Measurements from ENCODE around the gene GNPTAB. TPM values are rescaled to one million over a fixed set of nuclear protein-coding genes. Genes with fewer than 3 reads are reported as not detected.

GNPTAB gene
- total RNA-seq, 4 donors from 2014 or later, result 26.5 to 40.8 (median 36.6) TPM

DNA sequence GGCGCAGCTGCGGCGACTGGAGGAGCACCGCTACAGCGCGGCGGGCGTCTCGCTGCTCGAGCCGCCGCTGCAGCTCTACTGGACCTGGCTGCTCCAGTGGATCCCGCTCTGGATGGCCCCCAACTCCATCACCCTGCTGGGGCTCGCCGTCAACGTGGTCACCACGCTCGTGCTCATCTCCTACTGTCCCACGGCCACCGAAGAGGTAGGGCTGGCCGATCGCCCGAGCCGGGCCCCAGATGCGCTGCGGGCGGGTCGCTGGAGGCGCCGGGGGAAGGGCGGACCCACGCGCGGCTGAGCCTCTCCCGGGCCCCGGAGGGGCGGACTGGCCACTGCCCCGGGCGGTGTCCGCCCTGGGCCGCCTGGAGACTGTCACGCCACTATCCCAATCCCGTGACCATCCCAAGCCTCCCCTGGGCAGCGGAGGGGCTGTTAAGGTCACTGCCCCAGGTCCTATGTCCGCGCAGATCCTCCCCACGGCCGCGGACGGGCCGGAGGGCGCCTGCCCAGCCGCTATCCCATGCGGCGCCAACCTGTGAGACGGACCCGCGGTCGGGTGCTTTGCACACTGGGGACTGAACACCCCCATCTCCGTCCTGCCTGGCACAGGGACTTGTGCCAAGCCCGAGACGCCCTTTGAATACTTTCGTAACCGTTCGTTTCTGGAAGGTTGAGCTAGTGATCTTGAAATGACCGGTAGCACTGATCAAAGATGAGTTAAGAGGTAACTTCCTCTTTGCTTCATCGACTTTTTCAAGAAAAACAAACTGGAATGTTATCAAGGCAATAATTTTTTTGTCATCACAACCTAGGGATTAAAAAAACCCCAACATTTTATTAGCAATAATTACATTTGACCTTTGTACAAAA is 132.6 kb downstream of the GNPTAB start:
- Histone ChIP-seq H3K4me3 (replicated peaks in 1 of 3) (peak overlapping the region; percentile 72 to 91 (median 88)), H3K4me1 (peaks cover 30 to 49% of the 10 kb centered on the region in 2 donors), H3K27me3 (no peaks in the 10 kb centered on the region), H3K9me3 (no peaks in the 10 kb centered on the region), H3K27ac (peak overlapping the region; percentile 94 to 97 (median 96)), H3K36me3 (no peaks in the 10 kb centered on the region)
- WGBS, 2 donors, result 0 to 1% methylated on average over 15 to 16 of the region's 67 CpGs
- intact Hi-C loops (cut with DNase I), result no loop called here
- peak; percentile 83 to 84 for DNase-seq
- TF ChIP-seq, protein P1, sequence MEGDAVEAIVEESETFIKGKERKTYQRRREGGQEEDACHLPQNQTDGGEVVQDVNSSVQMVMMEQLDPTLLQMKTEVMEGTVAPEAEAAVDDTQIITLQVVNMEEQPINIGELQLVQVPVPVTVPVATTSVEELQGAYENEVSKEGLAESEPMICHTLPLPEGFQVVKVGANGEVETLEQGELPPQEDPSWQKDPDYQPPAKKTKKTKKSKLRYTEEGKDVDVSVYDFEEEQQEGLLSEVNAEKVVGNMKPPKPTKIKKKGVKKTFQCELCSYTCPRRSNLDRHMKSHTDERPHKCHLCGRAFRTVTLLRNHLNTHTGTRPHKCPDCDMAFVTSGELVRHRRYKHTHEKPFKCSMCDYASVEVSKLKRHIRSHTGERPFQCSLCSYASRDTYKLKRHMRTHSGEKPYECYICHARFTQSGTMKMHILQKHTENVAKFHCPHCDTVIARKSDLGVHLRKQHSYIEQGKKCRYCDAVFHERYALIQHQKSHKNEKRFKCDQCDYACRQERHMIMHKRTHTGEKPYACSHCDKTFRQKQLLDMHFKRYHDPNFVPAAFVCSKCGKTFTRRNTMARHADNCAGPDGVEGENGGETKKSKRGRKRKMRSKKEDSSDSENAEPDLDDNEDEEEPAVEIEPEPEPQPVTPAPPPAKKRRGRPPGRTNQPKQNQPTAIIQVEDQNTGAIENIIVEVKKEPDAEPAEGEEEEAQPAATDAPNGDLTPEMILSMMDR (IDR thresholded peaks at IDR 0.05), result peak in 1 of 6 experiments; percentile 2
- peak in 1 of 2 donors; percentile 79 for TF ChIP-seq POLR2A (IDR thresholded peaks at IDR 0.05)

DNA sequence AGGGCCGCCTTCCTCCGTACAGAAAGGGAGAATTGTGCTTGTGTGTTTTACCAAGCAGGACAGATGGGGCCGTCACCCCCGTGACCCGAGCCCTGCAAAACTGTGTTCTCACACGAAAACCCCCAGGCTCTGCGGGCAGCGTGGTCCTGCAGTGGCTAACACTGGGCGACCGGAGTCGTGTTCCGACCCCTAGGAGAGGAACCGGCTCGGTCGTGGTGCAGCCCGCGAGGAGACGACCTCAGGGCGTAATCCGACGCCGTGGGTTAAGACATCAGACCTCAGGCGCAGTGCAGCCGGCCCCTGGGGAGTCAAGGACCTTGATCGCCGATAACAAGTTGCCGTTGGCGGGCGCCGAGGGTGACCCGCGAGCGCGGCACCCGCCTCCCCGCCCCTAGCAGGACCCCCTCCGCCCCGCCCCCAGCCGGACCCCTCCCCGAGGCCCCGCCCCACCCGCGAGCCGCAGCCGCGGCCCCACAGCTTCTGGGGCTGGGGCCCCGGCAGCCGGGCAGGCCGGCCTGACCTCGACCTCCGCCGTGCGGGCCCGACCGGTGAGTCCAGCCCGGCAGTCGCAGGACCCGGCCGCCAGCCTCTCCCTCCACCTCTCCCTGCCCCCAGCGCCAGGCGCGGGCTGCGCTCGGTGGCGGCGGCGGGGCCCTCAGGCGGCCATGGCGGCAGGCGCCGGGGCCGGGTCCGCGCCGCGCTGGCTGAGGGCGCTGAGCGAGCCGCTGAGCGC is 133.4 kb downstream of the GNPTAB start, which contains the start of gene CHPT1:
Gene CHPT1 (plus strand): TSS at position 444 of the 733 bp plus-strand sequence. CDS start 222 bp downstream, at position 666.
- Histone ChIP-seq H3K4me1 (peaks cover 24 to 42% of the 10 kb centered on the region in 2 donors), H3K36me3 (no peaks in the 10 kb centered on the region), H3K27me3 (no peaks in the 10 kb centered on the region), H3K9me3 (no peaks in the 10 kb centered on the region), H3K4me3 (replicated peaks in 1 of 3) (peak within 1 kb of the TSS; percentile 72 to 91 (median 88)), H3K27ac (peak within 1 kb of the TSS; percentile 94 to 97 (median 96))
- TF ChIP-seq, protein P1 (IDR thresholded peaks at IDR 0.05), result no peak
- peak; percentile 39 to 81 for TF ChIP-seq POLR2A (IDR thresholded peaks at IDR 0.05)
- intact Hi-C loops (cut with DNase I), result no loop called here
- 1 to 3% methylated on average over 8 to 35 of the region's 80 CpGs for WGBS, 2 donors
- DNase-seq, result peak; percentile 79 to 84

DNA sequence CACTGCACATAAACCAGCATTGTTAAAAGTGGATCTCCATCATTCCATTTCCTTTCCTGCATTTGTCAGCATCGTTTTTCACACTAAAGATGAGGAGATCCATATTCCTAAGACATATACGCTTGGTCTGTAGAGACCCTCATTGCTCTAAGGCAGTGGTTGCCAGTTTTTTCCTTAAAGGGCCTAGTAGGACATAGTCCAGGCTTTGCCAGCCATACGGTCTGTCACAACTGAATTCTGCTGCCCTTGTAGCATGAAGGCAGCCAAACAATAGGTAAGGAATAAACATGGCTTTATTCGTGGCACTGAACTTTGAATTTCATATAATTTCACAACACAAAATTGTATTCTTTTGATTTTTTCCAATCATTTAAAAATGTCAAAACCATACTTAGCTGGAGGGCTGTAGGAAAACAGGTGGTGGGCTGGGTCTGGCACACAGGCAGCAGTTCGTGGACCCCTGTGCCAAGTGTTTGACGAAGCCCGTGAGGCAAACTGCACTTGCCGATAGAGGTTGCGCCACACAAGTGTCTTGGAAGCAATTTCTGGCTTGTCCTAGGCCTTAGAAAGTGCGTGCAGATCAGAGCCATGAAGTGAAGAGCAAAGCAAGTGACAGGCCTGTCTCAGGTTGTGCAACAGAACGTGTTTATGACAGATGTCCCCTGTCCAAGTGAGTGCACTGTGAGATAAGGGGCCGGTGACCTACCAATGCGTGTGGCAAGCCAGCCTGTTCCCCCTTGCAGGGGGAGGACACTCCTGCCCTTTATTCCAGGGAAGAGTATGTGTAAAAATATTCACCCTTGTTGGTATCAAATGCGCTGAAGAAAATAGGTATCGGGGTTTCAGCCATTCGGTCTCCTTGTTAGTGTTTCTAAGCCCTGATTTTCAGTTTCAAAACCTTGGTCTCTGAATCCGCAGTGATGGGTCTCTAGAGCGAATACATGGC is 134.2 kb downstream of the GNPTAB start:
- peak; percentile 45 to 48 for DNase-seq
- Histone ChIP-seq H3K27ac (peak overlapping the region; percentile 94 to 97 (median 96)), H3K27me3 (no peaks in the 10 kb centered on the region), H3K36me3 (no peaks in the 10 kb centered on the region), H3K4me3 (replicated peaks in 1 of 3) (peak overlapping the region; percentile 50 to 91 (median 51)), H3K9me3 (no peaks in the 10 kb centered on the region), H3K4me1 (peaks cover 16 to 34% of the 10 kb centered on the region in 2 donors)
- intact Hi-C loops (cut with DNase I), result no loop called here
- 28 to 31% methylated on average over 18 of the region's 18 CpGs for WGBS, 2 donors
- peak in 1 of 2 donors; percentile 9 for TF ChIP-seq POLR2A (IDR thresholded peaks at IDR 0.05)
- TF ChIP-seq, protein P1 (IDR thresholded peaks at IDR 0.05), result no peak

DNA sequence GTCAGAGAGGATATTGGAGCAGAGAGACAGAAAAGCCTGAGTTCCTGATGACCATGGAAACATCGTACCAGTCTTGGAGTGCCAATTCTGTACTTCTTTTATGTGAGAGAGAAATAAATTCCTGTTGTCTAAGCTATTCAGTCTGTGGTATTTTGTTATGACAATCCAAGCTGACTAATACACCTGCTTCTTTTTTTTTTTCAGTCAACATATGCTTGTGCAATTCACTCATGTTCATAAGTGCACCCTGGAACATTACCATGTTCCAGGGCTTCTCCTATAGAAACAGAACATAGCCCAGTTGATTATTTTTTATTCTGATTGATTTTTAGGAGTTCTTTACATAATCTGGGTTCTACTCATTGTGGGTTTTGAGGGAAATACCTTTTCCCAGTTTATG is 135.1 kb downstream of the GNPTAB start:
- no peak overlapping the region for H3K4me3 ChIP-seq (replicated peaks in 1 of 3)
- no peak overlapping the region for H3K27ac ChIP-seq
- H3K4me1 ChIP-seq, result peaks cover 10 to 25% of the 10 kb centered on the region in 2 donors
- no peaks in the 10 kb centered on the region for H3K36me3 ChIP-seq
- DNase-seq, result no peak
- no peaks in the 10 kb centered on the region for H3K27me3 ChIP-seq
- WGBS, 2 donors, result 75 to 95% methylated on average over 1 of the region's 1 CpG
- TF ChIP-seq, protein P1 (IDR thresholded peaks at IDR 0.05), result no peak
- no peak for TF ChIP-seq POLR2A (IDR thresholded peaks at IDR 0.05)
- intact Hi-C loops (cut with DNase I), result no loop called here
- H3K9me3 ChIP-seq, result no peaks in the 10 kb centered on the region

Small RNAs within 50 kb of the gene (small RNA-seq; reads per million reads assigned to genes)
- gene RNA5SP368 (not detected), gene RNA5SP369 (not detected), gene RNU6-101P (not detected), gene RNU6-1183P (not detected), gene RNU6-172P (not detected), gene RNY1P16 (not detected)

Other genes starting within 250 kb of the GNPTAB start
- gene MYBPC1, start 236.0 kb downstream of the GNPTAB start, total RNA-seq, result 1 to 10 TPM in 1 of 4 donors, under 1 TPM in 1, not detected in 2; 0.13 to 1.6 TPM
- 100 to 1,000 TPM in 3 of 4 donors, 10 to 100 TPM in 1; 94.5 to 177 (median 150) TPM for gene CHPT1, start 133.3 kb downstream of the GNPTAB start, total RNA-seq
- gene SYCP3, start 91.5 kb downstream of the GNPTAB start, total RNA-seq, result under 1 TPM in 1 of 4 donors, not detected in 3; 0.67 TPM
- gene DRAM1, start 46.6 kb upstream of the GNPTAB start, total RNA-seq, result 10 to 100 TPM in 3 of 4 donors, 1 to 10 TPM in 1; 7.8 to 31.0 (median 14.1) TPM
- 10 to 100 TPM; 82.8 to 96.2 (median 89.2) TPM for gene WASHC3, start 231.0 kb upstream of the GNPTAB start, total RNA-seq